Thoracic aorta (tissue), 2 donors: ENCODE data around the gene TBX18. TPM values are rescaled to one million over a fixed set of nuclear protein-coding genes. Genes with fewer than 3 reads are reported as not detected.

Source experiments
- ATAC-seq: fragments of 150-250 bp; one replicate; pipeline ENCODE4 v1.8.0; 2017; ENCODE audit warnings: low read depth; ENCODE audit not compliant: insufficient number of reproducible peaks, low FRiP score
- DNase-seq: peaks from one replicate; pipeline ENCODE4 v3.0.0-alpha.2; 2020; ENCODE audit warnings: low spot score
- H3K27ac ChIP-seq, 2 donors: fragments of 200-600 bp; sonication (generic); 1 replicate in 1 of 2; 2 replicates in 1 of 2; pipeline ENCODE4 v1.5.1; 2016; ENCODE audit warnings: mild to moderate bottlenecking in 2 of 2, moderate library complexity in 2 of 2
- H3K27me3 ChIP-seq: fragments of 200-600 bp; sonication (generic); replicated peaks from 2 replicates; pipeline ENCODE4 v1.6.0; 2016; ENCODE audit warnings: mild to moderate bottlenecking; ENCODE audit not compliant: insufficient read depth
- H3K36me3 ChIP-seq: fragments of 200-600 bp; sonication (generic); one replicate; pipeline ENCODE4 v1.5.1; 2016
- H3K4me1 ChIP-seq, 2 donors: fragments of 200-600 bp; sonication (generic); 1 replicate in 1 of 2; 2 replicates in 1 of 2; pipeline versions ENCODE4 v1.5.1 to v1.6.0; 2016; ENCODE audit warnings: low read depth in 2 of 2, mild to moderate bottlenecking in 1 of 2; ENCODE audit not compliant: control insufficient read depth in 1 of 2
- H3K4me3 ChIP-seq: fragments of 200-600 bp; sonication (generic); 2 replicates; pipeline ENCODE4 v1.5.1; 2016; ENCODE audit warnings: mild to moderate bottlenecking
- H3K9me3 ChIP-seq: fragments of 200-600 bp; sonication (generic); 2 replicates; pipeline ENCODE4 v1.5.1; 2016
- CTCF ChIP-seq: fragments of 200-600 bp; sonication (generic); IDR thresholded peaks from one replicate; pipeline ENCODE4 v1.5.1; 2019; ENCODE audit warnings: antibody characterized with exemption
- total RNA-seq, 2 donors: library from RNA; depleted of rRNA; stranded (reverse); fragments of >200 nt; gene quantifications; one replicate each; pipeline versions ENCODE4 v1.1.0 to v1.2.3, GENCODE V29; 2016

Gene TBX18
- total RNA-seq, 2 donors from 2014 or later = 53.5 to 85.4 TPM

GRCh38 chr6:84739866-84740208, 24.6 kb downstream of the TBX18 start:
- TF ChIP-seq CTCF = no peak

GRCh38 chr6:84738996-84739865, 25.2 kb downstream of the TBX18 start:
- Histone ChIP-seq H3K27me3 (no peaks in the 10 kb centered on the region), H3K27ac (no peak overlapping the region), H3K4me1 (peaks cover 4 to 55% of the 10 kb centered on the region in 2 donors), H3K9me3 (no peaks in the 10 kb centered on the region), H3K4me3 (no peak overlapping the region), H3K36me3 (peaks cover 42% of the 10 kb centered on the region)
- DNase-seq = no peak
- TF ChIP-seq CTCF = no peak
- ATAC-seq = no peak

More at GRCh38 chr6:84739866-84740208, 24.6 kb downstream of the TBX18 start:
- Histone ChIP-seq H3K4me1 (peaks cover 4 to 61% of the 10 kb centered on the region in 2 donors), H3K27me3 (no peaks in the 10 kb centered on the region), H3K4me3 (no peak overlapping the region), H3K9me3 (no peaks in the 10 kb centered on the region), H3K36me3 (peaks cover 42% of the 10 kb centered on the region), H3K27ac (no peak overlapping the region)
- DNase-seq = no peak
- no peak for ATAC-seq

GRCh38 chr6:84733889-84734288, 30.5 kb downstream of the TBX18 start:
- H3K27ac ChIP-seq = no peak overlapping the region
- TF ChIP-seq CTCF = no peak
- H3K36me3 ChIP-seq = peaks cover 25% of the 10 kb centered on the region
- peaks cover 2 to 5% of the 10 kb centered on the region in 2 donors for H3K4me1 ChIP-seq
- H3K4me3 ChIP-seq = no peak overlapping the region
- ATAC-seq = no peak
- DNase-seq = no peak
- no peaks in the 10 kb centered on the region for H3K9me3 ChIP-seq
- H3K27me3 ChIP-seq = no peaks in the 10 kb centered on the region

DNA sequence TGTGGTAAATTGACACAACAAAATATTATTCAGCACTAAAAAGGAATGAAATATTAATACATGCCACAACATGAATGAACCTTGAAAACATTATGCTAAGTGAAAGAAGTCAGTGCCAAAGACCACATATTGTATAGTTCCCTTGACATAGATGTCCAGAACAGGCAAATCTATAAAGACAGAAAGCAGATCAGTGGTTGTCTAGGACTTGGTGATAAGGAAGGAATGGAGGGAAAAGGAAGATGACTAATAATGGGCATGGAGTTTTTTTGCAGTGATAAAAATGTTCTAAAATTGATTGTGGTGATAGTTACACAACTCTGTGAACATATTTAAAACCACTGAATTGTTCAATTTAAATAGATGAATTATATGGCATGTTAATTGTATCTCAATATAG, 32.5 kb downstream of the TBX18 start:
- H3K4me1 ChIP-seq = peaks cover 0 to 2% of the 10 kb centered on the region in 2 donors
- TF ChIP-seq CTCF = no peak
- DNase-seq (no peak), ATAC-seq (no peak)
- H3K27me3 ChIP-seq = no peaks in the 10 kb centered on the region
- H3K4me3 ChIP-seq = no peak overlapping the region
- H3K9me3 ChIP-seq = no peaks in the 10 kb centered on the region
- H3K36me3 ChIP-seq = peaks cover 7% of the 10 kb centered on the region
- H3K27ac ChIP-seq = no peak overlapping the region

- Histone ChIP-seq H3K27ac (no peak overlapping the region), H3K9me3 (no peaks in the 10 kb centered on the region), H3K4me3 (no peak overlapping the region), H3K27me3 (no peaks in the 10 kb centered on the region), H3K36me3 (peaks cover 4% of the 10 kb centered on the region), H3K4me1 (peaks cover 0 to 2% of the 10 kb centered on the region in 2 donors)
- ATAC-seq (no peak), DNase-seq (no peak)
- TF ChIP-seq CTCF = no peak
Observed at GRCh38 chr6:84731401-84731800, 33.0 kb downstream of the TBX18 start.
